Putamen (tissue), 1 donor: Measurements from ENCODE around the gene GRM2.

Source experiments
- DNase-seq: peaks from one replicate; pipeline ENCODE4 v3.0.0-alpha.2; 2016; ENCODE audit warnings: low spot score

GRM2 gene

DNA sequence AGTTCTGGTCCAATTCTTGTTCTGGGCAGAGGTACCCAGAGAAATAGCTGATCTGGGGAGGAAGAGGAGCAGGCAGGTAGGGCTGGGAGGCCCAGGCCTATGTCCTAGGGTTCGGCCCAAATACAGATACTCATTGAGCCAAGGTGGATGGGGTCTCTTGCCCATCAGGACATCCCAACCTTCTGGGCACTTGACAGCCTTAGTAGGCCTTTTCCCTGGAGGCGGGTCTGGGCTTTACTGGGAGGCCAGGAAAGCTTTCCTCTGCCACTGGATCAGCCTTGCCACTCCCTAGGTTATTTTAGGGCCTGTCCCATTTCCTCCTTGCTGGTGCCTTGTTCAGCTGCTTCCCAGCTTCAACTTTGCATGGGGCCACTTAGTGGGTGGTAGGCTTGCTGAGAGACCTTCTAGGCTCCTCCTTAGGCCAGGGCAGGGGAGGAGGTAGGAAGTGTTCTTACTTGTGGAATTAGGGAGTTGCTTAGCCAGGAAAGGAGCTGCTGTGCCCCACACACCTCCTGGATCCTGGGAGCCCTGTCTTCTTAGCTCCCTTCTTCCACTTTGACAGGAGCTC lies 26.1 kb upstream of the GRM2 start:
- DNase-seq: no peak

DNA sequence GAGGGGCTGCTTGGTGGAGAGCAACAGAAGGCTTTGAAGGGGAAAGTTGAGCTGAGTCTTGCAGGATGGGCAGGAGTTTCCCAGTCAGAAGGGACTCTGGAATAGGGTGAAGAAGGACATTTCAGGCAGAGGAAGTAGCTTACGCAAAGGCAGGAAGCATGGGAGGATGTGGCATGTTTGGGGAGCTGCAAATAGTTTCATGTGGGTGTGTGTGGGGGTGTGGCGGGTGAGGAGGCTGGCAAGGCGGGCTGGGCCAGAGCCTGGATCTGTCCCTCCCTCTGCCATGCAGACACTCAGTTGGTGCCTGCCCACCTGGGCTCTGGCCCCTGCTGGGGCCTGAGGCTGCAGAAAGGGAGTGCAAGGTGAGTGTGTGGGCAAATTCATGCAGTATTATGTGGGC lies 25.4 kb upstream of the GRM2 start:
- peak; percentile 50 for DNase-seq

DNA sequence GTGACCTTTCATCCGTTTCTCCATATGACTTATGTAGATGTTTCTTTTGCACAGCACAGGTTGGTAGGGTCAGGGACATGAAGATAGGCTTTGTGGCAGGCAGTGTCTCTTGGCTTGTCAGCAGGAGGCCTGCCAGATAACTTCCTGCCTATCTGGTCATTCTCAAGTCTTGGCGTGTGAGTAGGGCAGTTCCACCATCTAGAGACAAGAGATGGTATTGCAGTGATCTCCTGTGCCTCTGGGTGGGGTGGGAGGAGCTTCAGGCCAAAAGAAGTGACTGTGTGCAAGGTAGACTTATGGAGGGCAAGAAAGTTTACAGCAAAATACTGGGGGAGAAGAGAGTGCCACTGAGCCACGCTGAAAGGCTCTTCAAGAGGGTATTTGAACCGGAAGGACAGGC lies 24.8 kb upstream of the GRM2 start:
- DNase-seq: peak; percentile 62

DNA sequence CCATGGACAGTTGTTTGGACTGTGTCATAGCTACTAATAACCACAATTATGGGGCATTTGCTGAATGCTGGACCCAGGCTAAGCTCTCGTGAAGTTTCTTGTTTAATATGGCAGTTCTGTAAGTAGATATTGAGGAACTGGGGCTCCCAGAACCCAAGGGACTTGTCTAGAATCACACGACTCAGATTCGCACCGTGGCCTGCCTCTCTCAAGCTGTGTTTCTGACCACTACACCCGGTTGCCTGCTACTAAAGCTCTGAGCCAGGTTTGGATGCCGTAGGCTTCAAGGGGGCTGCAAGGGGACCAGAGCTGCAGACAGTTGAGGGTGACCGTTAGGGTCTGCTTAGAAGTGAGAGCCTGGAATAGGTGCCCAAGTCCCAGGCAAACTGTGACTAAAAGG lies 24.3 kb upstream of the GRM2 start:
- DNase-seq: no peak

DNA sequence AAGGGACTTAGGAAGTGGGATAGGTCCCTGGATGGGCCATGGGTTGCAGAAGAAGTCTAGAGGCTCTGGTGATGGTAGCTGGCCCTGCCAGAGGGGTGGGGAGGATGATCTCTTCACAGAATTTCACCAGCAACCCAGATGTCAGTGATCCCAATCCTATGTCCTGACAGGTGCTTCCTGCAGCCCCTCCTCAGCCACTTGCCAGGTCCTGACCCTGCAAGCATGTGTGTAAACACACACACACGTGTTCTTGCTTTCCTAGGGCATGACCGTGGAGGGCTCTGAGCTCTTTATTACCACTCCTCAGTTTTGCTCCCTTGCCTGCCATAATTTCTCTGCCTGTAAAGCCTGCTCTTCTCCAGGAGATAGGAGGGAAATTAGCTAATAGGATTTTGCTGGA lies 23.3 kb upstream of the GRM2 start:
- no peak for DNase-seq

DNA sequence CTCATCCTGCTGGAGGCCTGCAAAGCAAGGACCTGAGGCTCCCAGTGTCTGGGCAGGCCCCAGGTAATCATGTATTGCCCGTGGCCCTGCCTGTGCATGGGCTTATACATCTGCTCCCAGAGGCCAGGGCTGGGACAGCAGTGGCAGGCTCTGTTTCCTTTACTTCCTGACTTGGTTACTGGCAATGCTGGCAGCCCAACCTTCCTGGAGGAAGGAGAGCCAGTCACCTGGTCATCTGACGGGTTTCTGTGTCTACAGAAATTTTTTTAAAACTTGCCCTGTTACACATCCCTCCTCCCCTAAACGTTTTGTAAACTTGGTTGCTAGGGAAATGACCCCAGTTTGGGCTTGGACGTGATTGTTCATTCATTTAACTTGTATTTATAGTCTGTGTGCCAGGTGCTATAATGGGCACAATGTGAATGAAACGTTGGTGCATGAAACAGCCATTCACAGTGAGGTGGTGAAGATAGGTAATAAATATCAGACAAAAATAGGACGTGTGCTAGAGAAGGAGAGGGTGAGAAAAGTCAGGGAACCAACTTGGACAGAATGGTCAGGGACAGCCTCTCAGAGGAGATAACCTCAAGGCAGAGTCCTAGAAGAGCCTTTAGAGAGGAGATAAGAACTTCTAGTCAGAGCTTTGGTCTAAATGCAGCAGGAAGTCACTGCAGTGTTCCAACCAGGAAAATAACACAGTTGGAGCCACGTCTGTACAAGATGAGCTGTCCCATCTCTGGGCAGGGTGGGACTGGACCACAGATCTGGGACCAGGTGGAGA lies 21.7 kb upstream of the GRM2 start:
- no peak for DNase-seq

DNA sequence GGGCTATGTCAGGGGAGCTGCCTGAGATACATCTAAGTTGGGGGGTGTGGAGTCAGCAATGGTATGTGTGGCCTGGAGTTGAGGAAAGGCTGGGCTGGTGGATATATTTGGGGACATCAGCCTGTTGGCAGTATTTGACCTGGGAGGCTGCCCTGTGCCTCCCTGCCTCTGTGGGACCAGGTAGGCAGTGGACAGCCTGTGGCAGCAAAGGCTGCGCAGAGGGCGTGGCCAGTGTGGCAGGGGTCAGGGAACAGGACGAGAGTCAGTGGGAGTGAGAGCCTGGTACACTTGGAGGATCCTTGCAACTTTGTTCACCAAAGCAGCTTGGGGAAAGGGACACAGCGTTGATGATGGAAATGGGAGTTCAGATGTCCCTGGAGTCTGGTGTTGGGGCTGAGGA lies 20.8 kb upstream of the GRM2 start:
- DNase-seq: no peak

DNA sequence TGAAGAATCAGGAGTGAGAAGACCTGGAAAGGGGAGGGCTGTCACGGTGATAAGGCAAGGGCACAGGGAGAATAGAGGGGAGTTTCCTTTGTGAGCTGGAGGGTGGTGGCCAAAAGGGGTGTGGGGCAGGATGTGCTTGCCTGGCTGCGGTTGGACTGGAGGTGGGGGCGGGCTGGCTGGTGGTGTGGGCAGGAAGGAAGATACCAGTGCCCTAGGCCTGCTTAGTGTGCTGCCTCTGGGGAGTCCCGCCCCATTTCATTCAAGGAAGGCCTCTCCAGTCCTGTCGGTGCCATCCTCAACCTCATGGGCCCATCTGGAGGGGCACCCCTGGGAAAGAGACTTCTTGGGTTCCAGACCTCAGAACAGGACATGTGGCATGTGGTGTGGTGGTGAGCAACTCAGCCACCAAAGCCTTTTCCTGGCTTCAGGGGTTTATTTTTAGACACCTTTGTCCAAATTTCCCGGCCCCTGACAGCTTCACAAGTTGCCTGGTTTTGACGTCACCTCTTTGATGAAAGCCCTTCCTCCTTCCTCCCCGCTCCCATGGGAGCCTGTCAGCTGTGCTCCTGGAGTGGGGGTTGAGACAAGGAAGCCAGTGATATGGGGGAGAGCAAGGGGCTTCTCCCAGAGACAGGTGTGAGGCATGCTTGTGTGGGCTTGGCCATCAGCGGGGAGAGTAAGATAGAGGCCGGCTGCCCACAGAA lies 20.2 kb upstream of the GRM2 start:
- peak; percentile 30 for DNase-seq

DNA sequence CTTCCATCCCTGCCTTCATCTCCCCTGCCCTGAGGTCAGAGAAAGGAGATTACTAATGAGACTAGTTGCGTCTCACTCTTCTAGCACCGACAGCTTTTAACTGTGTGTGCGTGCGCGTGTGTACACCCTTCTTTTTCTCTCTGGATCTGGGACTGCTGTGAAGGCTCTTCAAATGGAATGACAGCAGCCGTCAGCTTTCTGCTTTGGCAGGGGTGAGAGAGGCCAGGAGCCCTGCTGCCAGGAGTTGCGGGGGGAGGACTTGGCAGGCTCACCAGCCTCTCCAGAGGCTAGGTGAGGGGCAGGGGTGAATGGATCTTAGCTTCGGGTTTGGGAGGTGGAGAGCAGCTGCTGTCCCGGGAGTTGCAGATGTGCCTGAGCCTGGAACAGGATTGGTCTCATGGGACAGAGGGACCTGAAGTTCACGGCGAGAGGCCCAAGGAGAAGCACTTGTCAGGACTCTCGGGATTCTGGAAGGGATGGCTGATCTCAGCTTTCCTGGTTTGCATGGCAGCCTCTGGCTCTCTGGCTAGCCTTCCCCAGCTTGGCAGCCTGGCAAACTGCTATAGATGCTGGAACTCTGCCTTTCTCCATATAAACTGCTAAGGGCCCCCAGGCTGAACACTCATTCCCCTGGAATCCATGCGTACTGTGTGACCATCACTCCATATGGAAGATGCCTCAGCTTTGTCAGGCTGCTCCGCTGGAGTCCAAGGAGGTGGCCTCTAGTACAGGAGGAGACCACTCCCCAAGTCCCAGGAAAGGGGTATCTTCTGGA lies 19.2 kb upstream of the GRM2 start:
- no peak for DNase-seq

DNA sequence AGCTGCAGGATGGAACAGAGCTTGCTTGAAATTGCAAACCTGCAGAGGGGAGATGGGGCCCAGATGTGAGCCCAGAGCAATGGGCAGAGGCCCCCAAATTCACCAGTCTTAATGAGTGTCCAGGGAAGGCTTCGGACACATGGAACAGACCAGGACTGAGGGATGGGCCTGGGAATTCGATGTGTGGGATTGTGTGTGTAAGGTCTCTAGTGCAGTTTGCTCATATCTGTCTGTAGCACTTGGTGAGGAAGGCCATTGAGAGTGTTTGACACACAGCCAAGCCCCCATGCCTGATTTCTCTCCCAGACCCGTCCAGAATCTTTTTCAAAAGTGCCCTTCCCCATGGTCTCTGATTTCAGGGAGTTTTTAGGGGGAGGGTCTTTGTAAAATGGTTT lies 18.7 kb upstream of the GRM2 start:
- DNase-seq: no peak

DNA sequence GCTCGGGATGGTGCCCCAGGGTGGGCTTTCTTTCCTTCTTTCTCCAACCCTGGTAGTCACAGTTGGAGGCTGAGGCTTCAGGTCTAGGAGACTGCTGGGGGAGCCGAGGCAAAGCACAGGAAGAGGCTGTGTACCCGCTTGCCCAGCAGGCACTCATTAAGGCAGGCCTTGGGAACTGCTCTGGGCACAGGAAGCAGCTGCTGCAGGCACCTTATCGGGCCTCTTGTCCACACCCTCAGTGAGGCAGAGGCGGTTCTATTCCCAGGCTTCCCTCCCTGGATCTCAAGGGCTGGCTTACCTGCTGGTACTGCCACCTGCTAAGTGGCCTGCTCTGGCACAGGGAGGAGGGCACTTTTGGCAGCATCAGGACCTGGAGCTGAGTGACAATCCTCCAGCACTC lies 15.8 kb upstream of the GRM2 start:
- no peak for DNase-seq

DNA sequence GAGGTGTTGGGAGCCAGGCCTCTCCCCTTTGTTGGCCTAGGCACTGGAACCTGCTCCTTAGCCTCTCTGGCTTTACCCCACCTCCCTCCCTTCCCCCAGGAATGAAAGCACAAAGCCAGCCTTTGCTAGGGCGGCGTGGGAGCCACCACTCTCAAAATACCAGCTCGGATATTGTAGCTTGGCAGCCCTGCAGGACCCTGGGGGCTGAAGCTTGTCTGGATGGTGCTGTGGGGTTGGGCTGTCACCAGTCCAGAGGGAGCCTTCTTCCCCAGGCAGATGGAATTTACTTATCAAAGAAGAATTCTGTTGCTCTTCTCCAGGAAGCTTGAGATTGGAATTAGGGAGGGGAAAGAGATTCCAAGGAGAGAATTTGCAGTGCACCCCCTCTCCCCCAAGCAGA lies 14.9 kb upstream of the GRM2 start:
- no peak for DNase-seq

DNA sequence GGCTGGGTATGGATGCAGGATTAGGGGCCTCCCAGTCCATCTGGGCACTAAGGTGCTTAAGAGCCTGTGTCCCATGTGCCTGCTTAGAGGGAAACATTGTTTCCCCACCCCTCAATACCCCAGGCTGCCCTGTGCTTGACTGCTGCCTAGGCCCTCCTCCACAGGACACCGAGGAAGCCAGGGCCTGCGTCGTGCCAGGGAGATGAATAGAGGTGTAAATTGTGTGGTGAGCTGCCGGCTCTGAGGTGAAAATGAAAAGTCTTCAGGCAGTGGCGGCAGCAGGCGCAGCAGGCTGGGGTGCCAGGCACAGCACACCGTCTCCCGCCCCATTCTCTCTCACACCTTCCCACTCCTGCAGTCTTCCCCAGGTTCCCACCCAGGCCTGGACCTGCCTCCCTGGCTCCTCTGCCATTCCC lies 13.9 kb upstream of the GRM2 start:
- no peak for DNase-seq

DNA sequence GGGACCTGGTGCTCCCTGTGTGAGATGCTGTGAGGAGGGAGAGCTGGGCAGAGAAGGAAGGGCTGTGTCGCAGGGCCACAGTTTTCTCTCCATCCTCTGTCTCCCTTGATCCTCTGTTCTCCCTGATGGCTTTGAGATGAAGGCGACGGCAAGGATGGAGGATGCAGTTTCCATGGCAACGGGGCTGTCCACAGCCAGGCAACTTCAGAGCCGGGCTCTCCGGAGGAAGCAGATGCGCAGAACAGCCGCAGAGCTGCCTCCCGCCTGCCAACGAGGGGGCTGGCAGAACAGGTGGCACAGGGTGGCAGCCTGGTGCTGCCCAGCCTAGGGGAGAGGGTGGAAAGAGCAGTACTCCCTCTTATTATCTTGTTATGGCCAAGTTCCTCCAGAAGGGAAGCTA lies 9.9 kb upstream of the GRM2 start:
- DNase-seq: no peak

DNA sequence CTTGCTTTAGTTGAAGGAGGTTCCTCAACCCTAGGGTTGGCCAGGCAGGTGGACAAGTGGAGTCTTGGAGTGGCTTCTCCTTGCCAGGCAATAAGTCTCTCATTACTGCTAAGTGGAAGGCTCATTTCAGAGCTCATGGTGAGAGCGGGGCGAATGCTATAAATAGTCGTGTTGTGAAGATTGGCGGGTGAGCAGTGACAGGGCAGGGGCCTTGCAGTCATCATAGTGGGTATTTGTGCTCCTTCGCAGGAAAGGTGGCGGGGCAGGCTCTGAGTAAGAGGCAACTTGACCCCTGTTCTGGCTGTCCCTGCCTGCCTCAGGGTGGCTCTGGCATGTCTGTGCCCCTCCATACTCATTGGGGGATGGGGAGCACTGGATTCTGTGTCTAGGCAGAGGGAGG lies 8.7 kb upstream of the GRM2 start:
- DNase-seq: no peak

DNA sequence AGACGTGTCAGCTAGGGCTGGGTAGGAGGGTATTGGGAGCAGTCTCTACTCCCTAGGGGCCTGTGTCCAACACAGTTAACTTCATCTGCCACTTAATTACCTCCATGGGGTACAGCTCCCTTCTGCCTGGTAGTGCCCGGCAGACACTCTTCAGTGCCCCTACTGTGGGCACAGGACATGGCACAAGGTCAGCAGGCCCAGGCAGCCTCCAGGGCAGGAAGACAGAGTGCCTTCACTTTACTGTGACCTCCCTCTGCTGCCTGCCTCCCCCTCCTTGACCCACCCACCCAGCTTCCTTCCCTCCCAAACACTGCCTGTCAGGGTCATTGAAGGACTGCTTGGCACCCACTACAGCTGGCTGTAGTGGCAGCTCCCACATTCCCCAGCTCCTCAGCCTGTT lies 6.5 kb upstream of the GRM2 start:
- no peak for DNase-seq

DNA sequence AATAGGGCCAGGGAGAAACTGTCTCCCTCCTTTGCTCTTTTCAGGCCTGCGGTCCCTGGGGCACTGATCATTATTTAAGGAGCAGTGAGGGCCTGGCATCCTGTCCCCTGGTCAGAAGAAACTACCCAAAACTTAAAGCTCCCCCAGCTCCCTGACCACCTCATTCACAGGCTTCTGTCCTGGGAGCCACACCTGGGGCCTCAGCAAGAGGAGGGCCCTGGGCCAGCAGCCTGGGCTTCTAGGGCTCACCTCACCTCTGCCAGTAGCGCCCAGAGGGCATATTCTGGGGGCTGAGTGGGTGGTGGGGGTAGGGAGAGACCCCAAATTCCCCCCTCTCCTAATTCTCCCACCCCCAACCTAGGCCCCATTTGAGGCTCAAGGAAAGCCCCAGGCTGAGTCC lies 4.7 kb upstream of the GRM2 start:
- DNase-seq: no peak

DNA sequence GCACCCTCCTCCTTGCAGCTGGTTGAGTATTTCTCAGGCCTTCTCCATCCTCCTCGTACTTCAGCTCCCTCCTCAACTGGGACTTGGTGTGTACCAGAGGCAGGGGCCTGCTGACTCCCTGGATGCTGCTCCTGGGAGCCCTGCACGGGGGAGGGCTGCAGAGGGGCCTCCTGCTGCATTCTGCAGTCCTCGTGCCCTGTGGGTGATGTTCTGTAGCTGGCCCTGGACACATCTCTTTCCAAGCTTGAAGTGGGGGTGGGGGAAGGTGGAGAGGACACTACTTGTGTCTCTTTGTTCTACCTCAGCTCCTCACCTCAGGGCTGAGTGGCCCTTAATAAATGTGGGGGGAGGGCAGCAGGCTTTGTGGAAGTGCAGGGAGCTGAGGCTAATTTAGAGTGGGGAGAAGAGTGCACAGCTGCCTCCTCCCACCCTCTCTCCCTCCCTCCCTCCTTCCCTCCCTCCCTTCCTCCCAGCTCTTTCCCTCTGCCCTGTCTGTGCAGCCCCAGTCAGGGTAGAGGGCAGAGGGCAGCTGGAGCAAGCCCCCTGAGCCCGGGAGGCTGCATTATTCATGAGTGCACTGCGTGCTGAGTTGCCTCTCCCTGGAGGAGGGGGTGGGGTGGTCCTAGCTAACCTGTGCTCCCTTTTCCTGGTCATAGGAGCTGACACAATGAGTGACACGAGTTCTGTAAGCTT lies 3.7 kb upstream of the GRM2 start:
- no peak for DNase-seq

DNA sequence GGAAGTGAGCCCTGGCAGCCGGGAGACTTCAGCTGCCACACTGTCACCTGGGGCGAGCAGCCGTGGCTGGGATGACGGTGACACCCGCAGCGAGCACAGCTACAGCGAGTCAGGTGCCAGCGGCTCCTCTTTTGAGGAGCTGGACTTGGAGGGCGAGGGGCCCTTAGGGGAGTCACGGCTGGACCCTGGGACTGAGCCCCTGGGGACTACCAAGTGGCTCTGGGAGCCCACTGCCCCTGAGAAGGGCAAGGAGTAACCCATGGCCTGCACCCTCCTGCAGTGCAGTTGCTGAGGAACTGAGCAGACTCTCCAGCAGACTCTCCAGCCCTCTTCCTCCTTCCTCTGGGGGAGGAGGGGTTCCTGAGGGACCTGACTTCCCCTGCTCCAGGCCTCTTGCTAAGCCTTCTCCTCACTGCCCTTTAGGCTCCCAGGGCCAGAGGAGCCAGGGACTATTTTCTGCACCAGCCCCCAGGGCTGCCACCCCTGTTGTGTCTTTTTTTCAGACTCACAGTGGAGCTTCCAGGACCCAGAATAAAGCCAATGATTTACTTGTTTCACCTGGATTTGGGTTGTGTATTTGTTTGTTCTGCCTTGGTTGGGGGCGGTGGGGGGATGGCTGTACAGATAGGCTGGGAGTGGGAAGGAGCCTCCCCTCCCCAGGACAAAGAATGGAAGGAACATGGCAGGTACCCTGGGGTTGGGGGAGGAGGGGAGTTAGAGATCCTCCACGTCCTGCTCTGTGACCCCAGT lies 2.9 kb upstream of the GRM2 start:
- DNase-seq: no peak

DNA sequence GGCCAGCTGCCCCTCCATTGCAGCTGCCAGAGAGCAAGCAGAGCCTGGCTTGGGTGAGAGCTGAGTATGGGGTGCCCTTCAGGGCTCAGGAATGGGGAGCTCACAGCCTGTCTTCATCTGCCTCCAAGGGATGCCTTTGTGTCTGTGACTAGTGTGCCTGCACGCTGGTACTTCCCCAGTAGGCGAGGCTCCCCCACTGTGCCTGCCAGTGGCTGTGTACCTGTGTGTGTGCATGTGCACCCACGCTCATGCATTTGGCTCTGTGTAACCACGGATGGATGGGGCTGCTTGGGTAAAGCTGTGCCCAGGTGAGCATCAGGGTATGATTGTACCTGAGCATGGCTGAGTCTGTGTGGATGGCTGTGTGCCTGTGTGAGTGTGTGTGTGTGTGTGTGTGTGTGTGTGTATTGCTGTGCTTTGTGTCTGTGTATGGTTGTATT lies 2.3 kb upstream of the GRM2 start:
- DNase-seq: peak; percentile 38

DNA sequence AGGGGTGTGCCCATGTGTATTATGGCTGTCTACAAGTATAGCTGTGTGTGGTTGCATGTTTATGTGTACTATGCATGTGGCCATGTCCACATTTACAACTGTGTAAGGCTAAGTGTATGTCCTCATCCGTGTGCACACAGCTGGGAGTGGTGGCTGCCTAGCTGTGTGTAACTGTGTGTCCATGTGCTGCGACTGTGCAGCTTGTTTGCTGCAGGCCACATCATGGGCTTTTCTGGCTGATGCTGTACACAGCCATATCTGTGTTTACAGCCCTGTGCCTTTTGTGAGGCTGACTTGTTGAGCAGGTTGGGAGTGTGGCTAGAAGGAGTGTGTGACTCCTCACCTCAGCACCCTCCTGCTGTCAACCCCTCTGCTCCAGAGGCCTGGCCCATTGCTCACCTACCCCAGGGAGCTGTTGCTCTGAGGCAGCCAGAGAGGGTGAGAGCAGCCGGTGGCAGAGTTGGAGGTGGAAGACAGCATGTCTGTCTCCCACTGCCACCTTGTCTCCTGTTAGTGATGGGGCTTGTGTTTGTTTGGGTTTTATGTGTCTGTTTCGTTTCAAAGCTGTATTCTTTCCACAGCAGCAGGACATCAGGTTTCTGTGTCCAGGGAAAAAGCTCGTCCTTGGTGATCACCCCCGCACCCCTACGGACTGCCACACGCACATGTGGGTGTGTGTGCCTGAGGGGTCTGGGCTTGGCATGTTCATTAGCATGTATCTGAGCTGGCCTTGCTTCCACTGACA lies 1.4 kb upstream of the GRM2 start:
- DNase-seq: no peak
